NCI-H82 (cell line): ENCODE data around the gene JOSD2.
"Not testable (repeated sequence)": the region's sequence is repeated elsewhere in the genome, so short reads cannot be mapped to it uniquely, and the experiment has no call there.

Experiments used
- DNase-seq: peaks from one replicate; lab custom pipeline; 2025; lab: John Stamatoyannopoulos, UW

JOSD2 gene

DNA sequence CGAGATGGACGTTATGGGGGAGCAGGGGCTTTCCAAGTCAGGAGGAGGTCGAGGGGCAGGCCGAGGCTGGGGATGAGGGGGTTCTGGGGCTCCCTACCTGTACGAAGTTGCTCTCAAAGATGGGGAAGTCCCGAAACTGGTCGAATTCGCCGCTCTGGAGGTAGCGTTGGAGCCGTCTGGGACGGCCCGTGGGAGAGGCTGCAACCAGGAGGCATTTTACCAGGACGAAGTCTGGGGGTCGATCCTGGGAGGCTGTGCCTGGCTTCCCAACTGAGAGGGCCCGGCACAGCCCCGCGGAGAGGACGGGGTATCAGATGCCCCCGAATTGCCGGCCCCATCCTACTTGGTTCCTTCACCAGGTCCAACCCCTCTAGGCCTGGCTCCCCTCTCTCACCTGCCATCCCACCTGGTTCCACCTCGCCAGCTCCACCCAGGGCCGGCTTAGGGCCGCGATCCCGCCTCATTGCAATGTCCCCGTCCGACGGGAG lies 35.2 kb downstream of the JOSD2 start:
- DNase-seq = no peak

DNA sequence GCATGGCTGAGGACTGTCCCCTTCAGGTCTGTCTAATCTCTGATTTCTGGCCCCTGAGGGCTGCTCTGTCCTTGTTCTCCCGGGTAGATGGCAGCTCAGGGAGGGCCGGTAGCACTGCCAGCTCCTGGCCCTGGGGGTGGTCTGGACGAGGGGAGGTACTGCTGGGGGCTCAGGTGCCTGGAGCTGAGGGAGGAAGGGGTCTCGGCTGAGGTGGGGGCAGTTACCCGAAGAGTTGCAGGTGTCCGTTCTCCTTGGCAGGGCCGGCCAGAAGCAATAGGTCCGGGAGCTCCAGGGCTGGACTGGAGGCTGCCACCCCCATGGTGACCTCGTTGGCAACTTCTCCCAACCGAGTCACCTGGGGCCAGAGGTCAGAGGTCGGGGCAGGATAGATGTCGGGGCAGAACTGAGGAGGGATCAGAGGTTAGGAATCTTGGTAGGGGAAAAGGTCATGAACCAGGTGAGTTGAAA lies 35.9 kb downstream of the JOSD2 start:
- DNase-seq = no peak

DNA sequence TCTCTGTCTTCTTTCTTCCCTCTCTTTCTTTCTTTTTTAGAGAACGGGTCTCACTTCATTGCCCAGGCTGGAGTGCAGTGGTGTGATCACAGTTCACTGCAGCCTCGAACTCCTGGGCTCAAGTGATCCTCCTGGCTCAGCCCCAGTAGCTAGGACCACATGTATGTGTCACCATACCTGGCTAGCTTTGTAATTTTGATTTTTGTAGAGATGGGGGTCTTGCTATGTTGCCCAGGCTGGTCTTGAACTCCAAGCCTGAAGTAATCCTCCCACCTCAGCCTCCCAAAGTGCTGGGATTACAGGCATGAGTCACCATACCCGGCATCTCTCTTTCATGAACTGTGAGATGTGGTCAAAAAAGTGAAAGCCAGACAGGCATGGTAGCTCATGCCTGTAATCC lies 37.7 kb downstream of the JOSD2 start:
- DNase-seq = not testable (repeated sequence)

DNA sequence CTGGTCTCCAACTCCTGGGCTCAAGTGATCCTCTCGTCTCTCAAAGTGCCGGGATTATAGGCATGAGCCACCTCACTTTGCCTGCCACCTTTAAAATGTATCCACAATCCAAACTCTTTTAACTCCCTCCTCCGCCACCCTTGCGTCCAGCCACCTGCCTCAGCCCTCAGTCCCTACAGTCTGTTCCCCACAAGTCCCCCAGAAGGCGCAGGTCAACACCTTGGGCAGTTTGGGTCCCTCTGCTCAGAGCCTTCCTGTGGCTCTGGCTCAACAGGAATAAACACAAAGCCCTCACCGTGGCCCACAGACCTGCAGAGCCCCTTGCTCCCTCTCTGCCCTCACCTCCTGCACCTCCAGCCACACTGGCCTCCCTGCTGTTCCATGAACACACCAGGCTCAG lies 42.2 kb downstream of the JOSD2 start:
- DNase-seq = no peak

DNA sequence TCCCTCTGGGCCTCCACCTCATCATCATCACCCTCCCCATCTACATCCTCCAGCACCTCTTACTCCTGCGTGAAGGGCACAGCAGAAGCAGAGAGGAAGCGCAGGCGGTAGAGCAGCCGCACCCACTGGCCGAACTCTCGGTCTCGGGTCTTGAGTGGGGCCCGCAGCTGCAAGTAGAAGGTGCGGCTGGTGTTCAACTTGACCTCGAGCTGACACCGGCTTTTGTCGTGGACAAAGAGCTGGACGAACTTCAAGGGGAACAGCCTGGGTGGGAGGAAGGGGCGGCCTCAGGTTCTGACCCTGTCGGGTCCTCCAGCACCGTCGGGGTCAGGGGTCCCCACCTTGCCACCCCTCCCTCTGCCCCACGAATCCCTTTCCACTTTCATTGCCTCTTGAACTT lies 43.4 kb downstream of the JOSD2 start:
- no peak for DNase-seq

DNA sequence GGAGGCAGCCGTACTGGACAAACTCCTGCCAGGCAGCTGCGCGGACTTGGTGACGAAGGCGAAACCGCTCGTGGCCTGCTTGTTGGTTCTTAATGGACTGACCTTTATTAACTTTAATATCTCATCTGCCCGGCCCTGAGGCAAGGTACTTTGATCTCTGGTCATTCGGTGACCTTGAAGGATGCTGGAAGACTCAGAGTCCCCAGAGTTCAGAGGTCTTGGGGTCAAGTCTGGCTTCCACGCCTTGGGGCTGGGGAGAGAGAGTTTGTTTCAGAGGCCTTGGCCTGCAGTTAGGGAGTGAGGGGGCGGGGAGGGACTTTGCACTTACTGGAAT lies 44.3 kb downstream of the JOSD2 start:
- DNase-seq = no peak

DNA sequence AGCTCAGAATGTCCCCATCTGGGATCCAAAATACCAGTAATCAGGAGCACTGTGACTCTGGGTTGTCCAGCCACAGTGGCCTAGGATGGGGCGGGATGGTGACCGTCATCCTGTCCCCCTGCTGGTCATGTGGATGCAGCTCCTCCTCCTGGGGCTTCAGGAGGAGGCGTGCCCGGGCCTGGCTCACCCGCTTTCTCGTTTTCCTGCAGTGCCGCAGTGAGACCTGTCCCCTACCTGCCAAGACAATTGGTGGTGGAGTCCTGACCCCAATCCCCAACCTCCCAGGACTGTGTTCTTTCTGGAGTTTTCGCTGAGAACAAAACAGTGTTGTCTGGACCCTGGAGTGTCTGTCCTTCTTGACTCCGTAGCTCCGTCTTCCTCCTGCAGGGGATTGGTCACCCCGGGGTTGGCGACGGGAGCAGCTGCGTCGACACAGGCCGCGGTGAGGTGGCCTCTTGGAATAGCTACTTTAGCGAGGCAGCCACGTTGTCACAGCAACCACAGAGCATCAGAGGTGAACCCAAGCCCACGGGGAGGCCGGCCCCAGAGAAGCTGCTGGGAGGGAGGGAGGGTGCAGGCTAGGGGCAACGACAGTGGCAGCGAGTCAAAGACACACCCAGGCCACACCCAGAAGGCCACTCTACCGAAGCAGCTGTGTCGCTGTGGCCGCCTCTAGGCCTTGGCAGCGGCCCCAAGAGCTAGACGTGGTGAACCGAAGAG lies 44.8 kb downstream of the JOSD2 start:
- peak; percentile 21 for DNase-seq

DNA sequence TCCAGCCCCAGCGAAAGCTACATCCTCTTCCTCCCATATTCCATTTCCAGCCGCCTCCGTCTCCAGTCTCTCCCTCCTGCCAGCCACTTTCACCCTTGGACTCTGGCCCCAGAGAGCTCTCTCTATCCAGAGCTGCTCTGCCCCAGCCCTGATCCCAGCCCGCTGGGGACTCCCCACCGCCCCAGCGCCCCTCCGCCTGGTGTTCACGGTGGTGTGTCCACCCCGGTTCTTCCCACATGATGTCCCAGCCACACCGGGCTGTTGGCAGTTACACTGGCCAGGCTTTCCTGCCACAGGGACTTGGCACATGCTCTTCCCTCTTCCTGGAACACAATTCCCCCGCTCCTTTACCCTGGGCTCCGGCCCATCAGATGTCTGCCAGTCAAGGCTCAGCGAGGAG lies 46.0 kb downstream of the JOSD2 start:
- DNase-seq = no peak

DNA sequence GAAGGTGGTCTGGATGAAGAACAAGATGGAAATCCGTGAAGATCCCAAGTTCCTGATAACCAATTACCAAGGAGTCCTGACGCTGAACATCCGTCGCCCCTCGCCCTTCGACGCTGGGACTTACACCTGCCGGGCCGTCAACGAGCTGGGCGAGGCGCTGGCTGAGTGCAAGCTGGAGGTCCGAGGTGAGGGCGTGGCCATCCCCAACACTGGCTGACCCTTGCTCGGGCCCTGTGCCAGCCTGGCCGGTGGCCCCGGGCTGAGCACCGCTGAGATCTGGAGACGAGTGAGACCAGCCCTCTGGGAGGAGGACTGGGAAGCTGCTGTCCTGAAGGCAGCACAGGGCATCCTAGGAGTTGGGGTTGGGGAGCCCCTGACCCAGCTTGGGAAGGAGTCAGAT lies 46.6 kb downstream of the JOSD2 start:
- DNase-seq = no peak

DNA sequence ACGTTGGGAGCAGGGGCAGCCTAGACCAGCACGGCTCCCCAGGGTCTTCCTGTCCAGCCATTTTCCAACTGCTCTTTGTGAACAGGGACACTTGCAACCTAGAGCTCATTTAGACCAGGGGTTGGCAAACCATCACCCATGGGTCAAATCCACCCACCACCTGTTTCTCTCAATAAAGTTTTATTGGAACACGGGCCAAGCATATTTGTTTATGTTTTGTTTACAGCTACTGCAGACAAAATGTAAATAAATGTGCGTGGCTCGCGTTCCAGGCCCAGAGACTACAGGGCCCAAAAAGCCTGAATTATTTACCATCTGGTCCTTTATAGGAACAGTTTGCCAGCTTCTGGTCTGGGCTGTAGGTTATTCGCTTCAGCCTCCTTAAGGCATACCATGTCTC lies 48.0 kb downstream of the JOSD2 start:
- no peak for DNase-seq

DNA sequence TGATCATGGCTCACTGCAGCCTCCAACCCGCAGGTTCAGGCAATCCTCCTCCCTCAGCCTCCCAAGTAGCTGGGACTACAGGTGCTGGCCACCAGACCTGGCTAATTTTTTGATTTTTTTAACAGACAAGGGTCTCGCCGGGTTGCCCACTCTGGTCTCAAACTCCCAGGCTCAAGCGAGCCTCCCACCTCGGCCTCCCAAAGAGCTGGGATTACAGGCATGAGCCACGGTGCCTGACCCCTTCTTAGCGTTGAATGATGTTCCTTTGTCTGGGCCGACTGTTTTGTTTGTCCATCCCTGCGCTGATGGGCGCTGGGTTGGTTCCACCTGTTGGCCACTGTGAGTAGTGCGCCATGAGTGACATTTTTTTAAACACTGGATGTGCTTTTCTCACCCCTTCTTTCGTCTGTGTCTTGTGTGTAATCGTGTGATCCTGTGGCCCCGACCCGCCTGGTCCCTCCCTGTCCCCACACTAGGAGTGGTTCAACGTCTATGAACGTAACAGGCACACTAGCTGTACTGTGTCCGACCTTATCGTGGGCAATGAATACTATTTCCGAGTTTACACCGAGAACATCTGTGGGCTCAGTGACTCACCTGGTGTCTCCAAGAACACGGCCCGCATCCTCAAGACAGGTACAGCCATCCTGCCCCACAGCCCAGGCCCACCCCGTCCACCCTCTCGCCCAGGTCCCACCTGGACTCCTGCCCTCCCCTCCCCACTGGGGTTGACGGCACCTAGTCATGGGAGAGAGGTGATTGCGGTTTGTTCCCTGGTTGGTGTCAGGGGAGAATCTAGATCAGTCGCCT lies 49.7 kb downstream of the JOSD2 start:
- peak; percentile 76 for DNase-seq

DNA sequence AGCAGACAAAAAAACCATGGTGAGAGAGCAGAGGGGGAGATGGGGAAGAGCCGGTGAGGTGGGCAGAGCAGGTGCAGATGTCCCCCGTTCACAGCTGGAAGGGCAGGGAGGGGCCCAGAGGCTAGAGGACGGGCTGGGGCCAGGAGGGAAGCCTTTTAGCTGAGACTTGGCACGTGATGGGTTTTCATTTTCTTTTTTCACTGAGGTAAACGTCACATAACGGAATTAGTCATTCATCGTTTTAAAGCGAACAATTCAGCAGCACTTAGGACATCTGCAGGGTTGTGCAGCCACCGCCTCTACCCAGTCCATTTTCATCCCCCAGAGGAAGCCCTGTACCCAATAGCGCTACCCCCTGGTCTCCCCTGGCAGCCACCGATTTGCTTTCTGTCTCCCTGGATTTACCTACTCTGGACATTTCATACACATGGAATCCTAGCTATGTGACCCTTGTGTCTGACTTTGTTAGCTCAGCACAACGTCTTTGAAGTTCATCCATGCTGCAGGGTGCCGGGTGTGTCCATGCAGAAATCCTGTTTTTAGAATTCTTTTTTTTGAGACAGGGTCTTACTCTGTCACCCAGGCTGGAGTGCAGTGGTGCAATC lies 50.7 kb downstream of the JOSD2 start:
- DNase-seq = no peak

DNA sequence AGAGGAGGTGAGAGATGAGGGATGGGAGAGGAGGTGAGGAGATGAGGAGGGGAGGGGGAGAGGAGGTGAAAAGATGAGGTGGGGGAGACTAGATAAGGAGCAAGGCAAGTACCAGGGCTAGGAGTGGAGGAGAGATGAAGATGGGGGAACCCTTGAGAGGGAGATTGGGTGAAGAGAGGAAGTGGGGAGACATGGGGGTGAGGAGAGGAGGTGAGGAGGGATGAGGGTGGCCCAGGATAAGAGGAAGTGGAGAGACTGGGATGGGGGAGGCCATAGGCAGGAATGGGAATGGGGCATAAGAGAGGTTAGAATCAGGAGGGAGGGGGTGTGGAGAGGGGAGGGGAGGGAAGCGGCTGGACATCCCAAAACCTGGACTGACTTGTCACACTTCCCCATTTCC lies 51.4 kb downstream of the JOSD2 start:
- no peak for DNase-seq

DNA sequence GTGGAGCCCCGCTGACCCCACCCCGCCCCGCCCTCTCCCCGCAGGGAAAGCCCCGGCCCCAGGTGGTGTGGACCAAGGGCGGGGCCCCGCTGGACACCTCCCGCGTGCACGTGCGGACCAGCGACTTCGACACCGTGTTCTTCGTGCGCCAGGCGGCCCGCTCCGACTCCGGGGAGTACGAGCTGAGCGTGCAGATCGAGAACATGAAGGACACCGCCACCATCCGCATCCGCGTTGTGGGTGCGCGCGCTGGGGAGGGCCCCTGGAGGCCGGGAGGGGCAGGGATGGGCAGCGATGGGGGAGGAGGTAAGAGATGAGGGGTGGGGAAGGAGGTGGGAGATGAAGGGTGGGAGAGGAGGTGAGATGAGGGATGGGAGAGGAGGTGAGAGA lies 51.9 kb downstream of the JOSD2 start:
- DNase-seq = no peak

DNA sequence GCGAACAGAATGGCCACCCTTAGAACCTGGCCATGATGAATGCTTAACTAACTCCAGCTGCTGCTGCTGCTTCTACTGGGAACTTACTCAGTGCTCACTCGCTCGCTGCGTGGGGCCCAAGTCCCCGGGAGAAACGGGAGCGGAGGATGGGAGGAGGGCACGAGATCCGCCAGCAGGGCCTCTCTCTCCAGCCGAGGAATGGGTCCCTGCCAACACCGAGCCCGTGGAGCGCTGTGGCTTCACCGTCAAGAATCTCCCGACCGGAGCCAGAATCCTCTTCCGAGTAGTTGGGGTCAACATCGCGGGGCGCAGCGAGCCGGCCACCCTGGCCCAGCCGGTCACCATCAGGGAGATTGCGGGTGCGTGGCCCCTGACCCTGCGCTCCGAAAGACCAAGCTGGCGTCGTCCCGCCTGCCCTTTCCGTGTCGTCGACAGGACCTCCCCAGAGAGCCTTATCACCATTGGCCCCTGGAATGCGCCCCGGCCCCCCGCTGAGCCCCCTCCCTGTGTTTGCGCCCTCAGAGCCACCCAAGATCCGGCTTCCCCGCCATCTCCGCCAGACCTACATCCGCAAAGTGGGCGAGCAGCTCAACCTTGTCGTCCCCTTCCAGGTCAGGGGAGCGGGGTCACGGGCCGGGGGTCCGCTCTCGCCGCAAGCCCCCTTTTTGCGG lies 52.5 kb downstream of the JOSD2 start:
- no peak for DNase-seq

DNA sequence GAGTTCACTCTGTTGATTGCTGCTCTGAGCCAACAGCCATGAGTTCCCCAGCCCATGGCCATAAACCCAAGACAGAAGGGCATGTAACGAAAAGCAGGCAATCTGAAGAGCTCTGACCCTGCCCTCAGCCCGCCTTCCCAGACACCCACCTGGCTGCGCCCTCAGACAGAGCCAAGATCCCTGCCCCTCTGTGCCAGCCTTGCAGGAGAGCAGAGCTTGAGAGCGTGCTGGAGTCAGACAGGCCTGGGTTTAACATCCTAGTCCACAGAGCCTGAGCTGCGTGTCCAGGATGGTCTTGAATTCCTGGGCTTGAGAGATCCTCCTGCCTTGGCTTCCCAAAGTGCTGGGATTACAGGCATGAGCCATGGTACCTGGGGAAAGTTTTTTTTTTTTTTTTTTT lies 53.7 kb downstream of the JOSD2 start:
- no peak for DNase-seq
